NCI-H2227 treated with DMSO at 0.1 percent for 48 hours (cell line): ENCODE measurements around the gene CLDN9.

Experiments
- DNase-seq: peaks from one replicate; lab custom pipeline; 2025; lab: John Stamatoyannopoulos, UW

CLDN9 gene

DNA sequence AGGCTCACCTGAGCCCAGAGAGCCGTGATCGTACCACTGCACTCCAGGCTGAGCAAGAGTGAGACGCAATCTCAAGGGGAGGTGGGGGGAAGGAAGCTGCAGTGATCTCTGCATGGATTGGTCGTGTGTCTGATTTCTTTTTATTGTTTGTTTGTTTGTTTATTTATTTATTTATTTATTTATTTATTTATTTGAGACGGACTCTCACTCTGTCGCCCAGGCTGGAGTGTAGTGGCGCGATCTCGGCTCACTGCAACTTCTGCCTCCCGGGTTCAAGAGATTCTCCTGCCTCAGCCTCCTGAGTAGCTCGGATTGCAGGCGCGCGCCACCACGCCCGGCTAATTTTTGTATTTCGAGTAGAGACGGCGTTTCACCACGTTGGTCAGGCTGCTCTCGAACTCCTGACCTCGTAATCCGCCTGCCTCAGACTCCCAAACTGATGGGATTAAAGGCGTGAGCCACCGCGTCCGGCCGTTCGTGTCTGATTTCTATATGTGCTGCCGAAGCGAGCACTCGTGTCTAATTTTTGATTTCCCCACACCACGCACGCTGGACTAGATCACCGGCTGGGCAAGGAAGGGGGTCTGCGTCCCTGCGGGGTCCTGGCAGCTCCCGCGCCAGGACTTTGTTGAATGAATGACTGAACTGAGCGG is 7.0 kb downstream of the CLDN9 start:
- no peak for DNase-seq

DNA sequence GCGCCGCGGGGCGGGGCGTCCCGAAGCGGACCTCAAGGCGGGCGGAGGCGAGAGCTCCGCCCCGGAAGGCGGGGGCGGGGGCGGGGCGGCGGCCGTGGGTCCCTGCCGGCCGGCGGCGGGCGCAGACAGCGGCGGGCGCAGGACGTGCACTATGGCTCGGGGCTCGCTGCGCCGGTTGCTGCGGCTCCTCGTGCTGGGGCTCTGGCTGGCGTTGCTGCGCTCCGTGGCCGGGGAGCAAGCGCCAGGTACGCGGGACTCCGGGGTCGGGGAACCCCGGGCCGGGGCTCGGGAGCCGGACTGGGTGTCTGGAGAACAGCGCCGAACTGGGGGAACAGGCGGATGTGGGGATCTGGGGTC is 7.5 kb downstream of the CLDN9 start, which contains the start of gene TNFRSF12A:
TNFRSF12A (plus strand) TSS at position 122 of the 357 bp plus-strand sequence; CDS start at position 152, 30 bp downstream.
- DNase-seq, result peak; percentile 64

GRCh38 chr16:3020604-3021448 is 8.1 kb downstream of the CLDN9 start:
- peak; percentile 18 for DNase-seq

DNA sequence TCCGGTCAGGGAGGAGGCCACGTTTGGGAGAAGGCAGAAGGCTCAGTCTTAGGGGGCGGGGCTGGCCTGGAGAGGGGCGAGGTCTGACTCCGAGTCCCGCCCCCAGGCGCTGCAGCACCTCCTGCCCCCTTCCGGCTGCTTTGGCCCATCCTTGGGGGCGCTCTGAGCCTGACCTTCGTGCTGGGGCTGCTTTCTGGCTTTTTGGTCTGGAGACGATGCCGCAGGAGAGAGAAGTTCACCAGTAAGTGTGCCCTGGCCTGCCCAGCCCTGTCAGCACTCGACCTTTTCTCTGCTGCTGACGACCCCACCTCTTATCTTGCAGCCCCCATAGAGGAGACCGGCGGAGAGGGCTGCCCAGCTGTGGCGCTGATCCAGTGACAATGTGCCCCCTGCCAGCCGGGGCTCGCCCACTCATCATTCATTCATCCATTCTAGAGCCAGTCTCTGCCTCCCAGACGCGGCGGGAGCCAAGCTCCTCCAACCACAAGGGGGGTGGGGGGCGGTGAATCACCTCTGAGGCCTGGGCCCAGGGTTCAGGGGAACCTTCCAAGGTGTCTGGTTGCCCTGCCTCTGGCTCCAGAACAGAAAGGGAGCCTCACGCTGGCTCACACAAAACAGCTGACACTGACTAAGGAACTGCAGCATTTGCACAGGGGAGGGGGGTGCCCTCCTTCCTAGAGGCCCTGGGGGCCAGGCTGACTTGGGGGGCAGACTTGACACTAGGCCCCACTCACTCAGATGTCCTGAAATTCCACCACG is 8.9 kb downstream of the CLDN9 start:
- DNase-seq, result peak; percentile 36

GRCh38 chr16:3022208-3022683 is 9.5 kb downstream of the CLDN9 start:
- no peak for DNase-seq

GRCh38 chr16:3022684-3023414 is 10.1 kb downstream of the CLDN9 start:
- no peak for DNase-seq

GRCh38 chr16:3023415-3023668 is 10.6 kb downstream of the CLDN9 start:
- no peak for DNase-seq

- DNase-seq, result peak; percentile 96
Measured at GRCh38 chr16:3023669-3024478, 11.2 kb downstream of the CLDN9 start, which contains the start of the genes HCFC1R1 and THOC6. TSS of gene HCFC1R1 (minus strand) at chr16:3023942. CDS start at chr16:3023941, 1 bp downstream. TSS of gene THOC6 (plus strand) at chr16:3024035. CDS start at chr16:3024327, 292 bp downstream.

GRCh38 chr16:3025032-3026002 is 12.6 kb downstream of the CLDN9 start:
- DNase-seq, result no peak

DNA sequence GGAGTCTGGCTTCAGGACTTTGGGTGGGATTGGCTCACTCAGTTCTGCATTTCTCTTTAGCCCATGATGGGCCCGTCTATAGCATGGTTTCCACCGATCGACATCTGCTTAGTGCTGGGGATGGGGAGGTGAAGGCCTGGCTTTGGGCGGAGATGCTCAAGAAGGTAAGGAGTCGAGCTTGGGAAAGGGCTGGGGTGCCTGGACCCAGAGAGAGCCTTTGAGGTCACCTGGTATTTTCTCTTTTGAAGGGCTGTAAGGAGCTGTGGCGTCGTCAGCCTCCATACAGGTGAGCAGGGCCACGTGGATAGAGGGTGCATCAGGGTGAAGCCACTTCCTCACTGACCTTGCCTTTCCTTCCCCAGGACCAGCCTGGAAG is 13.3 kb downstream of the CLDN9 start:
- DNase-seq, result no peak

DNA sequence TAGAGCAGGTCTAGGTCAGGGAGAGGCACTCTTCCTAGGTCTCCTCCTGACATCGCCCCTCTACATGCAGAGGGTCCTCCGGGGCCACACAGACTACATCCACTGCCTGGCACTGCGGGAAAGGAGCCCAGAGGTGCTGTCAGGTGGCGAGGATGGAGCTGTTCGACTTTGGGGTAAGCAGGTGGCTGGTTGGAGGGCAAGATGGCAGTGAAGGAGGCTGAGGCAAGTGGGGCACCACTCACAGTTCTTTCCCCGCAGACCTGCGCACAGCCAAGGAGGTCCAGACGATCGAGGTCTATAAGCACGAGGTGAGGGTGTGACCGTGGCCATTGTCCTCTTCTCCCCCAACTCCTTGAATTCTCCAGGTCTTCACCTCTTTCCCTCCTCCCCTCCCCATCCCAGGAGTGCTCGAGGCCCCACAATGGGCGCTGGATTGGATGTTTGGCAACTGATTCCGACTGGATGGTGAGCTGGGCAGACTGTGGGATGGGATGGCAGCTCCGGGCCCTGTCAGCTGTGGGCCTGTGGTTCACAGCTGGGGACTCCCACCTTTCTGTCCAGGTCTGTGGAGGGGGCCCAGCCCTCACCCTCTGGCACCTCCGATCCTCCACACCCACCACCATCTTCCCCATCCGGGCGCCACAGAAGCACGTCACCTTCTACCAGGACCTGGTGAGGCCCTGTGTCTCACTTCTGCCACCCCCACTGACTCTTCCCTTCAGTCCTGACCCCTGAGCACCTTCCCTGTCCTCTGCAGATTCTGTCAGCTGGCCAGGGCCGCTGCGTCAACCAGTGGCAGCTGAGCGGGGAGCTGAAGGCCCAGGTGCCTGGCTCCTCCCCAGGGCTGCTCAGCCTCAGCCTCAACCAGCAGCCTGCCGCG is 14.1 kb downstream of the CLDN9 start:
- no peak for DNase-seq

GRCh38 chr16:3027489-3027795 is 14.7 kb downstream of the CLDN9 start:
- no peak for DNase-seq

- peak; percentile 83 for DNase-seq
Measured at GRCh38 chr16:3027983-3028715, 15.4 kb downstream of the CLDN9 start.

GRCh38 chr16:3028716-3029319 is 16.1 kb downstream of the CLDN9 start:
- no peak for DNase-seq

GRCh38 chr16:3029491-3030221 is 16.9 kb downstream of the CLDN9 start:
- DNase-seq, result no peak

GRCh38 chr16:3030222-3031212 is 17.8 kb downstream of the CLDN9 start:
- no peak for DNase-seq
